Stimulated activated CD4-positive, alpha-beta T cell treated with anti-CD3 and anti-CD28 coated beads, Interleukin-4, amount 100 ng/mL, for 1 hour (primary cell): ENCODE data around the gene TMEM38A.

Experiments
- DNase-seq: peaks from one replicate; pipeline ENCODE4 v3.0.0-alpha.2; 2020

TMEM38A gene, protein sequence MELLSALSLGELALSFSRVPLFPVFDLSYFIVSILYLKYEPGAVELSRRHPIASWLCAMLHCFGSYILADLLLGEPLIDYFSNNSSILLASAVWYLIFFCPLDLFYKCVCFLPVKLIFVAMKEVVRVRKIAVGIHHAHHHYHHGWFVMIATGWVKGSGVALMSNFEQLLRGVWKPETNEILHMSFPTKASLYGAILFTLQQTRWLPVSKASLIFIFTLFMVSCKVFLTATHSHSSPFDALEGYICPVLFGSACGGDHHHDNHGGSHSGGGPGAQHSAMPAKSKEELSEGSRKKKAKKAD

DNA sequence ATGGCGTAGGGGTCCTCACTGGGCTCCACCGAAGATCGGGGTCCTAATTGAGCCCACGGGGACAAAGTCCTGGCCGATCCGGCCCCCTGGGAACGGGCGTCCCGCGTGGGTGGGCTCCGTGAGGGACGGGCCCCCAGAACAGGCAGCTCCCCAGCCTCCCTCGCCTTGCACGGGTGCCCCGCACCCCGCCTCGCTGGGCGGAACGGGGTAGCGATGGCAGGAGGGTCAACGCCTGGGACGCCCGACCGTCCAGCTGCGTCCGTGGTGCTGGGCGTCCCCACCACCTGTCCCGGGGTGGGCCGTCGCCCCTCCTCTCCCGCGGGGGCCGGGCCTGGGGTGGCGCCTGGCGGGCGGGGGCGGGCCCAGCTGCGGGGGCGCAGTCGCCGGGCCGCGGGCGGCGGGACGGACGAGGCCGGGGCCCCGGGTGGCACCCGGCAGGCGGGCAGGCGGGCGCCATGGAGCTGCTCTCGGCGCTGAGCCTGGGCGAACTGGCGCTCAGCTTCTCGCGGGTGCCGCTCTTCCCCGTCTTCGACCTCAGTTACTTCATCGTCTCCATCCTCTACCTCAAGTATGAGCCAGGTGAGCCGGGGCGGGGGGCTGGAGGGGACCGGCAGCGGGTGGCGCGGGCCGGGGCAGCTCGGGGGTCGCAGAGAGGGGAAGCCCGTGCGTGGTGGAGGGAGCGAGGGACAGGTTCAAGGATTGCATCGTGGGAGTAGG lies at the start of gene TMEM38A:
Gene TMEM38A, plus strand, starts transcription at position 377 of the 717 bp plus-strand sequence. Its CDS starts 79 bp downstream, at position 456.
- DNase-seq: peak; percentile 39

DNA sequence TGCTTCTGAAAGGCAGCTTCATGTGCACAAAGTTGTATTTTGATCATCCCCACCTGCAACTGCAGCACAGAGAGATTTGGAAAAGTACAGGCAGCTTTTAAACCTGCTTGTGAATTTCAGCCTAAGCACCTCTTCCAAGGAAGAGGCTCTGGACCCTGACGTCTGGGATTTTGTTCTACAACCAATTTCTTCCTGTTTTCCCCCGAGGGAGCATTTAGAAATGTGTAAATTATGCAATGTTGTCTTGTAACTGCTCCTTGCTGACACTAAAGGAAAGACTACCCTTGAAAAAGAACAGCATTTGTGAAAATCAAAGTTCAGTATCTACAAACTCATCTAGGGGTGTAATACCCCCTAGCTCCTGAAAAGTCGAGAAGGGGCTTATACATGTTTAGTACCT lies 48.3 kb upstream of the TMEM38A start:
- no peak for DNase-seq

- DNase-seq: no peak
Observed at GRCh38 chr19:16613841-16614240, 47.1 kb upstream of the TMEM38A start.

- no peak for DNase-seq
Observed at GRCh38 chr19:16614941-16615340, 46.0 kb upstream of the TMEM38A start.

DNA sequence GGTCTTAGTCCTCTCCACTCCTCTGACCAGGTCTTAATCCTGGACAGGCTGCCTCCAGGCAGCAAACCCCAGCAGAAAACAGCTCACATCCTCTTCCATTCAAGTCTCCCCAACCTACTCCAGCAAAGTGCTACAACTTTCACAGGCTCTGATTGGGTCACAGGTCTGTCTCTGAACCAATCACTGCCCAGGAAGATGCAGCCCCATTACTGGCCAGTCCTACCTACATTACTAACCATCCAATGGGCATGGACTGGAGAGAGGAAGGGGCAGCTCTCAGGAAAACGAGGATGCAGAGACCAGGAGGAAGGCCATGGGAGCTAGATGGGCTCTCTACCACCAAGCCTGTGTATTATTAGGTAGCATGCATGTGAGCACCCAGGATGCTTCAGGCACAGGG lies 45.1 kb upstream of the TMEM38A start:
- no peak for DNase-seq

DNA sequence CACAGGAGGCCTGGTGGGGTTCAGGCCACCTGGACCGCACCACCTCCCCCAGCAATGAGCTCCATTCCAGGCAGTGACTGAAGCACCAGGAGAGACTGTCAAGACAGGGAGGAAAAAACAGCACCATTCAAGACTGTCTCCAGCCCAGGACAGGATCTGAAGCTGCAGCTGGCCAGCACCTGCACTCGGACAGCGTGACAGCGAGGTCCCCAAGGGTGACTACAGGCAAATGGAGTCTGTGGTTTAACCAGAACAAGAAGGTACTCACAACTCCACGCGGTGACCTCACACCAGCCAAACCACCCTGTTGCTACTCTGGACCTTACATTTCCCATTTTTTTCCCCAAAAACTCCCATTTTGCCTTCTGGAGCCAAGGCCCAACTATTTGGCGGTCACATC lies 42.7 kb upstream of the TMEM38A start:
- no peak for DNase-seq

GRCh38 chr19:16619457-16619856 lies 41.5 kb upstream of the TMEM38A start:
- no peak for DNase-seq

- DNase-seq: no peak
Observed at GRCh38 chr19:16620018-16620417, 40.9 kb upstream of the TMEM38A start.

DNA sequence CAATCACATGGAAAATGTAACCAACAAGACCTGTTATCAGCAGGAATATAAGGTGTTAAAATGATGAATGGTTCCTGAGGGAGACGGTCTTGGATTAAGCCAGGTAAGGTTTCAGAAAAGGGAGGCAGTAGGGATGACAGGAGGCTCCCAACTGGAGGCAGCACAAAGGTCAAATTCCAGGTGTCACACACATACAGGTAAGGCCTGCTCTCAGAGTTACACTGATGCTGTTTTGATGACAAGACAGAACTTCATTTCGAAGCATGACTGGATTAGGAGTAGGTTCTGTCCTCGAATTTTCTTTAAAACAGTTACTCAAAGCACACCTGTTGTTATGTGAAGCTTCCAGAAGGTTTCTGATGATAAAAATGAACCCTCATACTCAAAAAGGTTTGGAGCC lies 40.4 kb upstream of the TMEM38A start:
- no peak for DNase-seq

DNA sequence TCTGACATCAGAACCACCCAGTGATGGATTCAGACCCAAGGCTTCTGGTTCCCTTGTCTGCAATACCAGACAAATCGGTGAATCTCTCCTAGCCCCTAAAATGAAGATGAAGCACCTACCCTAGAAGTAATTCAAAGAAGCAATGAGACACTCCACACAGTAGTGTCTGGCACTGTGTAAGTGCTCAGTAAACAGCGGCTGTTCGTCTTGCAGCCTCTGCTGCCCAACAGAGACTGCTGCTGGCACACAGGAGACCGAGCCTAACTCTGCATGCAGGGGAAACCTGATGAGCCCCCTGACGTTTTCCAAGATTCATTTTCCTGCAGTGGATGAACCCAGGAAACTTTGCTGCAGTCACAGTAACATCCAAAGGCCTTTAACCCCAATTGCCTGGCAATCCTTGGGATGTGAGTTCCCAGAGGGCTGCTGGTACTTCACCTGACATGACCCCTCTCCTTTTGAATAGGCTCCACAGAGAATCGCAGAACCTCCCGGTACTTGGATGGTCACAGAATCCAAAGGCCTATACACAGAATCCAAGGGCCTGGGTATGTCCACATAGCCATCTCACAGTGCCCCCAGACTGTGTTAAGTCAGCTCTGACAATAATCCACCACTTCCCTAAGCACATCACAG lies 39.7 kb upstream of the TMEM38A start:
- DNase-seq: no peak

DNA sequence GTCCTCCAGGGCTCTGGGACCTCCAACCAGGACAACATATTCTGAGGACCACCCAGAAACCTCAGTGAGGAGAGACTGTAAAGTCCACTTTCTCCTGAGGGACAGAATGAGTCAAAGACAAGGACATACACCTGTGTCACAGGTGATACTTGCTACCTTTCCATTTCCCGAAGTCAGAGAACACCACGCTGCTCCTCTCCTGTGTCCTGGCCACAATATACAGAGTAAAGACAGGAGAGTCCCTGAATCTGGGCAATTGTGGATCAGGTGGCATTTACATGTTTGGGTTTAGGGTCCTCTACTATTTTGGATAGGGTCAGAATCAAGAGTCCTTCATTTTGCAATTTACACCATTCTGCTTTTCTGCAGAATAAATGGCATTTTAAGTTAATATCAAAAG lies 37.9 kb upstream of the TMEM38A start:
- DNase-seq: no peak

DNA sequence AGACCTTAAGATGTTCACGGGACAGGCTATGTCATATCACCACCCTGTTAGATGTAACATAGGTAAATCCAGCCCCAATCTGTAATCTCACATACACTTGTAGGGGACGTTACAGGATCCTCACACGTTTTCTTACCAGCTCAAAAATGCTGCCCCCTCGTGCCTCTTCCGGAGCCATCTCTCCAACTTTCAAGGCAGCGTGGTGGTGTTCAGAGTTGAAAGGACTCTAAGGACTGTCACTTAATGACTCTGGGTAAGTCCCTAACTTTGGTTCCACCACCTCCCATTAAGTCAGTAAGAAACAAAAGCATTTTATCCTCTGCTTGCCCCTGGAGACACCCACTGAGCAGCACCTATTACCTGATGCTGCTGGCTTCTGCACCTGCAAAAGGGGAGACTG lies 37.4 kb upstream of the TMEM38A start:
- no peak for DNase-seq

DNA sequence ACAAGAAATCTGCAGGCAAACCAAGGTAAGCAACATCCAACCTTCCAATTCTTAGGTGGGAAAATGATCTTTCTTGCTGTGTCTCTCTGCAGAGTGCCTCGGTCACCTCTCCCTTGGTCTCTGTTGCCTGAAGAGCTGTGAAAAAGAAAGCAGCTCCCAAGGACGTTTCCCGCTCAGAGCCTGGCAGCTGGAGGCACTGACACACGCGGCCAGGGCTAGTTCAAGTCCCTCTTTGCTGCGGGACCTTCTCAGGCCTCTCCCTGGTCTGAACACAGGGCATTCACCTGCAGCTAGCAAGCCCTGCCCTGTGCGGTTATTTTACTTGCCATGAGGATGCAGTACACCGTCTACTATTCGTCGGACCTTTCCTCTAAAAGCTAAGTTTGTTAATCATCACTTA lies 36.7 kb upstream of the TMEM38A start:
- no peak for DNase-seq

GRCh38 chr19:16625163-16625958 lies 35.6 kb upstream of the TMEM38A start:
- no peak for DNase-seq

- DNase-seq: peak; percentile 28
Observed at GRCh38 chr19:16626796-16627192, 34.1 kb upstream of the TMEM38A start.

DNA sequence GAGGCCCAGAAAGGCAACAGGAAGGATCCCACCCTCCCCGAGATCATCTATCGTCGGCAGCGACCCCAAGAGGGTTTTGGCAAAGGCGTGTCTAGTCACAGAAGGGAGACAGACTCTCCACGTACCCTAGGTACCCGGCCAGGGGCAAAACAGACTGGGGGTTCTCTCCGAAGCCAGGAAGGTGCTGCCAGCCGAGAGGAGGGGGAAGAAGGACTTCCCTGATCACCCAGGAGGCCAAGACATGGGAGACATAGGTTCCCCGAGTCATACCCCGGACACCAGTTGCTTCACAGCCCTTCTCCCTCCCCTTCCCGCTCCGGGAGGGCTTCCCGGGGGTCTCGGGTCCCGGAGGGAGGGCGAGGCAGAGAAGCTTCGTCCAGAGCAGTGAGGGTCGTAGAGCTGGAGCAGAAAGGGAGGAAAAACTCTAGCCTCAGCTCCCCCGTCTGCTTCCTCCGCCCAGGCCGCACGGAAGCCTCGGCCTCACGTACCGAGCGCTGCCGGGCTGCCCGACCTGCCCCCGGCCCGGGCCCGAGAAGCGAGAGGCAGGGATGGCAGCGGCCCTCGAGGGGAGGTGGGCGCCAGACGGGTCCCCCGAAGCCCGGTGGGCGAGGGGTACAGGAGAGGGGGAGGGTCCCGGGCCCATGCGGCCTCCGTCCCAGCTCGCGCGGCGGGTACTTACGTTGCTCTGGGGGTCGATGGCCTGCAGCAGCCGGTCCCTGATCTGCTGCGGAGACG lies 33.6 kb upstream of the TMEM38A start:
- DNase-seq: no peak

GRCh38 chr19:16627928-16628182 lies 33.1 kb upstream of the TMEM38A start:
- no peak for DNase-seq

DNA sequence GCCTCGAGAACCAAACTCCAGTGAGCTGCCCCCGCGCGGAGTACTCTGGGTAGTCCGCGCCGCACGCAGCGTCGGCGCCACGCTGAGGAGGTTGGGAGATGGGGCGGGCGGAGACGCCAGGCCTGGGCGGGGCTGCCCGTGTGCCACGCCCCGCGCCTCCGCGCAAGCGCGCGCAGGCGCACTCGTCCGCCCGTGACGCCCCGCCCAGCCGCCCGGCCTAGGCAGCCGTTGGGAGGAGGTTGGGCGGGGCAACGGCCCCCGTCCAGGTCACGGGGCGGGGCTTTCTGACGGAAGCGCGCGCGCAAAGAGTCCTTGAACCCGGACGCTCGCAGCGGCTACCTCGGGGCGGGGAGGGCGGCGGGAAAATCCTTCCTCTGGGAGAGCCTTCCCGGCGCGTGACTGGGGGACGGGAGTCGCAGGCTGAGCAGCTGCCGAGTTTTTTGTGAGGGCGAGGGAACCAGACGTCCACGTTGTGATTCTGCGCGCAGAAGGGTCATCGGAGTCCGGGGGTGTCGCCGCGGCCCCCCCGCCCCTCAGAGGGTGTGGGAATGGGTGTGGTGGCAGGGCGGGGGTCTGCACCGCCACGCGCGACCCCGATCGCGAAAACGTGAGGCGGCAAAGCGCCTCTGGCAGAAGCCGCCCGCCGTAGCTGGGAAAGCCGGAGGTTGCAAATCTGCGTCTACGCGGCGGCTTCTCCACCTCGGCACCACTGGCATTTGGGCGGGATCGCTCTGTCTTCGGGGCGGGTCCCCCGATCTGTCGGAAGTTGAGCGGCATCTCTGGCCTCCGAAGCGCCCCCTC lies 32.6 kb upstream of the TMEM38A start, which contains the start of gene MED26:
Gene MED26, minus strand, starts transcription at position 22 of the 801 bp plus-strand sequence. CDS start 261 bp downstream, outside the sequence.
- peak; percentile 95 for DNase-seq

DNA sequence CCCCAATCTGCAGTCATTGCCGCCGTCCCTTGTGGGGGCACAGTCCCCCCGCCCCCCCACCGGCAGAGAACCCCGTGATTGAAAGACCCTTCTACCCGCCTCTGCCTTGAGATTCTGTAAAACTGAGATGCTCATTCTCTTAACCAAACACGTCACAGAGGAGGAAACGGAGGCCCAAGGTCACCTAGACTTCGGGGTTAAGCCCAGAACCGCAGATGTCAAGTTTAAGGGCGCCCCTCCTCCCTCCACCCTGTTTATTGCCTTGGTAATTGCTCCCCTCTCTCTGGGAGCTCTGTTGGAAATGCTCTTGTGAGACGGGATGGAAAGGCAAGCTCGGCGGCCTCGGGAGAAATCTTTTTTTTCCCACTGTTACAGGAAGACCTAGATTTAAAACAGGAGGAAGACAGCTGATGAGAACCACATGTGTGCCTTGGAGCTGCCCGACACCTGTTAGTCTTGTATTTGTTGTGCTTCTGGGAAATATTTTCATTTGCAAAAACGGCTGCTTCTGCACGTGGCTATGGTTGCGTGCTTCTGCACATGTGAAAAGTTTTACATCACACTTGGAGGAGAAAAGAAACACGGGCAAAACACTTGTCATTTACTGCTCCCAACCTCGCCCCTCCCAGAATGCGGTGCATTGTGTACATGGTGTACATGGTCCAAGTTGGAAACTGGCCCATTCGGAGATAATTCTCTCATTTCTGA lies 31.8 kb upstream of the TMEM38A start:
- DNase-seq: no peak

DNA sequence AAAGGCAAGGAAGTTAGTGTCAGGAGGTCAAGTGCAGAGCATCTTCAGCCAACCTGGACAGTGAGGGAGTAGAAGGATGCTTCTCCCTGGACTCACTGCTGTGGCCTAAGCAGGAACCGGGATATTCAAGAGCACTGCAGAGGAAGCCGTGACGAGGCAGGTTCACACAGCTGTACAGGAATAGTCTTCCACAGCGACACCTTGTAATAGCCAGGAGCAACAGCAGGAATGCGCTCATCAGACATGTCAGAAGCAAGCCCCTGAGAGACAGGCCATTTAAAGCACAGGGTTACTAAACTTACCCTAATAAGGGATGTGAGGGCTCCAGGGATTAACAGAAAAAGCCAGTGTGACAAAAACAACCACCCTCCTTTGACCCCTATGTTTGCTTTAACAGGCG lies 29.5 kb upstream of the TMEM38A start:
- no peak for DNase-seq

DNA sequence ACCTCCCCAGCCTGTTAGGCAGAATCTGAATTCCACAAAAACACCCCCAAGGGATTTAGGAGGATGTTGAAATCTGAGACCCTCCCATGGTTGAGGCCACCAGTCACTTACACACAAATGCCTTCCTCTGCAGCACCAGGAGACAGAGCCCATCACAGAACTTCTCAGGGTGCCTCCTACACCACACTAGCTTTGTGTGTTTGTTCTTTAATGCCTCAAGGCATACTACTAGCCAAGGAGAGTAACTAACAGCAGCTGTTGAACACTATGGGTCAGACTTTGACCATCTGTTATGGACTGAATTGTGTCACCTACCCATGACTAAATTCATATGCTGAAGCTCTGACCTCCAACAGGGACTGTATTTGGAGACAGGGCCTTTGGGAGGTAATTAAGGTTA lies 23.4 kb upstream of the TMEM38A start:
- no peak for DNase-seq
